ENCODE results near the gene KXD1. TPM values are rescaled to one million over a fixed set of nuclear protein-coding genes. Genes with fewer than 3 reads are reported as not detected.

KXD1 gene
- total RNA-seq, 2 experiments from 2014 or later, result 86.7 TPM

DNA sequence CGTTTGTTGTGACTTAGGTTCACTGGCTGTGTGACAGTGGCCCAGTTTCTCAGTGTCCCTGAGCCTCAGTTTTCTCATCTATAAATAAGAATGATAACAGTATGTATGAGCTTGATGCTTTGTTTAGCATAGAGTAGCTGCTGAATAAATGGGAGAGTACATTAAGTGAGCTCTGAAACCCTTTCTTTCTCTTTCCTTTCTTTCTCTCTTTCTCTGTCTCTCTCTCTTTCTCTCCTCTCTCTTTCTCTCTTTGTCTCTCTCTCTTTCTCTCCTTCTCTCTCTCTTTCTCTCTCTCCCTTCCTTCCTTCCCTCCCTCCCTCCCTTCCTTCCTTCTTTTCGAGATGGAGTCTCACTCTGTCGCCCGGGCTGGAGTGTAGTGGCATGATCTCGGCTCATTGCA lies 2.0 kb downstream of the KXD1 start:
- Mint-ChIP-seq H3K27me3 (ENCODE audit: low read depth) (no peaks in the 10 kb centered on the region), H3K4me3 (peak overlapping the region; percentile 93), H3K9me3 (no peaks in the 10 kb centered on the region), H3K4me1 (ENCODE audit: low read depth) (peaks cover 24% of the 10 kb centered on the region), H3K27ac (peak overlapping the region; percentile 46), H3K36me3 (ENCODE audit: low read depth) (peaks cover 15% of the 10 kb centered on the region)
- CTCF ChIA-PET, result interaction anchor here (3.7 to 5.0 kb wide), 2 partner anchors 16 to 39 kb away, joined by 12 to 26 read pairs; partner anchors contain the start of genes ELL and FKBP8
- intact Hi-C loops (cut with micrococcal nuclease), result no loop called here
- DNase-seq, result no peak

DNA sequence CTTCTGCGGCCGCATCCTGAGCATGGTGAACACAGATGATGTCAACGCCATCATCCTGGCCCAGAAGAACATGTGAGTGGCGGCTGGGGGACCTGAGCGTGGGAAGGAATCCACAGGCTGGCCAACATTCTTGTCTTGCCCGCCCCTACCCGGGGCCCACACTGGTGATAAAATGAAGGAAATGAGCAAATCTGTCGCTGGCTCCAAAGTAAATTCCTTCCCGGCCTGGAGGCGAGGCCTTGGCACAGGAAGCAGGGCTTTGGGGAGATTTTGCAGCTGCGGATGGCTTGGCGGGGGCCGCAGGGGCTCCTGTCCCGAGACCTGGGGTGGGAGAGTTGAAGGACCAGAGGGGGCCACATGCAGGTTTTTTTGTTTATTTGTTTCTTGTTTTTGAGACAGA lies 4.4 kb downstream of the KXD1 start:
- H3K27ac Mint-ChIP-seq, result no peak overlapping the region
- no peak overlapping the region for H3K4me3 Mint-ChIP-seq
- H3K36me3 Mint-ChIP-seq (ENCODE audit: low read depth), result peaks cover 20% of the 10 kb centered on the region
- CTCF ChIA-PET, result no interaction called here
- no peak for DNase-seq
- no peaks in the 10 kb centered on the region for H3K9me3 Mint-ChIP-seq
- peaks cover 24% of the 10 kb centered on the region for H3K4me1 Mint-ChIP-seq (ENCODE audit: low read depth)
- H3K27me3 Mint-ChIP-seq (ENCODE audit: low read depth), result no peaks in the 10 kb centered on the region
- intact Hi-C loops (cut with micrococcal nuclease), result no loop called here

DNA sequence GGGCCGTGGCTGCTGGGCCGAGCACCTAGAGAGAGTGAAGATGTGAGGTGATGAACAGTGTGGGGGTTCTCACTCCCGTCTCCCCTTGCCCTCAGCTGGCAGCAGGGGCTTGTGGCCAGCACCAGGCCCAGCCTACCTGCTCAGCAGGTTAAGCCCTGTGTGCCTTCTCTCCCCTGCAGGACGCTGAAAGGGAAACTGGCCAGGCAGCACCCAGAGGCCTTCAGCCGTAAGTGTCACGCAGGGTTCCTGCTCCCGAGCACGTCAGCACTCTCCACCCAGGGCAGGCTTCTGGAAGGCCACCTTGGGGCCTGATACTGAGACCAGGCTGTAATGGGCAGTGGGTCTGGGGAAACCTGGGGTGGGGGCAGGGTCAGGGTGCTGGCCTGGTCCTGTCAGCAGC lies 9.3 kb downstream of the KXD1 start:
- CTCF ChIA-PET, result no interaction called here

DNA sequence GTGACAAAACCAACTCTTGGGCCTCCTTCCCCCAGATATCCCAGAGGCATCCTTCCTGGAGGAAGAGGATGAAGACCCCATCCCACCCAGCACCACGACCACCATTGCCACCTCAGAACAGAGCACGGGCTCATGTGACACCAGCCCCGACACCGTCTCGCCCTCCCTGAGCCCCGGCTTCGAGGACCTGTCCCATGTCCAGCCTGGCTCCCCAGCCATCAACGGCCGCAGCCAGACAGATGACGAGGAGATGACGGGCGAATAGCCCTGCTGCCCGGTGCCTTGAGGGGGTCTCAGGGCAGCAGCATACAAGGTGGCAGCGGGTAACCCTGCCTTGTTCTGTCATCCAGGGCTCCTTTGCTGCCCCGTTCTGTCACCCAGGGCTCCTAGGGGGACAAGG lies 10.7 kb downstream of the KXD1 start:
- Mint-ChIP-seq H3K36me3 (ENCODE audit: low read depth) (peaks cover 54% of the 10 kb centered on the region), H3K4me3 (no peak overlapping the region), H3K27ac (peak overlapping the region; percentile 18), H3K9me3 (no peaks in the 10 kb centered on the region), H3K4me1 (ENCODE audit: low read depth) (peaks cover 15% of the 10 kb centered on the region), H3K27me3 (ENCODE audit: low read depth) (no peaks in the 10 kb centered on the region)
- intact Hi-C loops (cut with micrococcal nuclease), result no loop called here
- CTCF ChIA-PET, result interaction anchor here (0.6 kb wide), 1 partner anchor 28 kb away, joined by 3 read pairs; no protein-coding TSS in a partner anchor
- DNase-seq, result no peak

More for the DNA sequence above, 9.3 kb downstream of the KXD1 start:
- peaks cover 3% of the 10 kb centered on the region for H3K4me1 Mint-ChIP-seq (ENCODE audit: low read depth)
- no peak overlapping the region for H3K27ac Mint-ChIP-seq
- H3K4me3 Mint-ChIP-seq, result no peak overlapping the region
- no peaks in the 10 kb centered on the region for H3K27me3 Mint-ChIP-seq (ENCODE audit: low read depth)
- peaks cover 45% of the 10 kb centered on the region for H3K36me3 Mint-ChIP-seq (ENCODE audit: low read depth)
- DNase-seq, result no peak
- intact Hi-C loops (cut with micrococcal nuclease), result no loop called here
- H3K9me3 Mint-ChIP-seq, result no peaks in the 10 kb centered on the region

DNA sequence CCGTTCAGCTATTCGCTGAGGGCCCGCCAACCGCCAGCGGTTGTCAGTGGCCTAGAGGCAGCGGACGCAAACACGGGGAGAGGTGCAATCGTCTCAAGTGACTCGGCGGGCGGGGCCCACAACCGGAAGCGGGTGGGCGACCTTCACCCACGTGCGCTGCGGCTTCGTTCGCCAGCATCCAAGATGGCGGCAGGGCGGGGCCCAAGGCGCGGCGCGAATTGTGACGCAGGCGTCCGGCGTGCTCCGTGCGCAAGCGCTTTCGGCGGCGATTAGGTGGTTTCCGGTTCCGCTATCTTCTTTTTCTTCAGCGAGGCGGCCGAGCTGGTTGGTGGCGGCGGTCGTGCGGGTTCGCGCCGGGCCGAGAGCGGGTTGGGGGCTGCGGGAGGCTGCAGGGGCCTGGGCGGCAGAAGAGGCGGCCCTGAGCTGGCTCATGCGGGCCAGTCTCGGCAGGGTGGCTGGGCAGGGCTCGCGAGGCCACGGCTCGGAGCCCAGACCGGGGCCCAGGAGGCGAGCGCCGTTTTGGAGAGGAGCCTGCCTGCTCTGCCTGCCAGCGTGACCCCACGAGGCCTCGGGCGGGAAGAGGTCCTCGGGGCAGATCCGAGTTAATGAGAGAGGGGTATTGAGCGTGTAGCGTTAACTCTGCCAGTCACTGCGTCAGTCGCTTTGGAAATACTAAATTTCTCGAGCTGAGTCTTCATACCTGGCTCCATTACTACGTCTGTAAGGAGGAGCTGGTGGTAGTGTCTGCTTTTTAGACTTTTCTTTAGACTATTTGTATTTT lies 14.1 kb downstream of the KXD1 start, which contains the start of gene UBA52:
UBA52 (plus strand) TSS at position 294 of the 781 bp plus-strand sequence. CDS start 1,444 bp downstream, outside the sequence.
- Mint-ChIP-seq H3K27me3 (ENCODE audit: low read depth) (no peaks in the 10 kb centered on the region), H3K4me3 (peak within 1 kb of the TSS; percentile 90), H3K36me3 (ENCODE audit: low read depth) (peaks cover 65% of the 10 kb centered on the region), H3K27ac (peak within 1 kb of the TSS; percentile 93), H3K9me3 (no peaks in the 10 kb centered on the region), H3K4me1 (ENCODE audit: low read depth) (peaks cover 30% of the 10 kb centered on the region)
- intact Hi-C loops (cut with micrococcal nuclease), result loop anchor here (1.0 to 5.0 kb wide), 9 partner anchors 14 to 886 kb away; partner anchors contain the start of genes COPE, DDX49, ELL and KXD1
- CTCF ChIA-PET, result interaction anchor here (0.6 to 4.4 kb wide), 6 partner anchors 14 to 497 kb away, joined by 3 to 39 read pairs (median 3); partner anchors contain the start of genes ELL, REX1BD and SSBP4
- DNase-seq, result peak; percentile 99

DNA sequence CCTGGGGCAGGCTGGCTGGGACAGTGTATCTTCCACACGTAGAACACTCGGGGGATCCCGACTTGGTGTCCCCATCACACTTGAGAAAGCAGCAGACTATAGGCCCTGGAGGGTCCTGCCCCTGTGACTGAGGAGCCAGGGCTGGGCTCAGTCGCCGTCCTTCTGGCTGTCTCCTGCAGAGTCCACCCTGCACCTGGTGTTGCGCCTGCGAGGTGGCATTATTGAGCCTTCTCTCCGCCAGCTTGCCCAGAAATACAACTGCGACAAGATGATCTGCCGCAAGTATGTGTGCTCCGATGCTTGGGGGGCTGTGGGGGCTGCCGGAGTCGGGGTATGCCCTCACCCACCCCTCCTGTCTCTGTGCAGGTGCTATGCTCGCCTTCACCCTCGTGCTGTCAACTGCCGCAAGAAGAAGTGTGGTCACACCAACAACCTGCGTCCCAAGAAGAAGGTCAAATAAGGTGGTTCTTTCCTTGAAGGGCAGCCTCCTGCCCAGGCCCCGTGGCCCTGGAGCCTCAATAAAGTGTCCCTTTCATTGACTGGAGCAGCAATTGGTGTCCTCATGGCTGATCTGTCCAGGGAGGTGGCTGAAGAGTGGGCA lies 17.1 kb downstream of the KXD1 start:
- no peak for DNase-seq
- peaks cover 30% of the 10 kb centered on the region for H3K4me1 Mint-ChIP-seq (ENCODE audit: low read depth)
- peak overlapping the region; percentile 19 for H3K4me3 Mint-ChIP-seq
- no peaks in the 10 kb centered on the region for H3K9me3 Mint-ChIP-seq
- intact Hi-C loops (cut with micrococcal nuclease), result loop anchor here (5.0 kb wide), 3 partner anchors 97 to 883 kb away; partner anchors contain the start of gene UPF1
- no peaks in the 10 kb centered on the region for H3K27me3 Mint-ChIP-seq (ENCODE audit: low read depth)
- H3K36me3 Mint-ChIP-seq (ENCODE audit: low read depth), result peaks cover 49% of the 10 kb centered on the region
- H3K27ac Mint-ChIP-seq, result no peak overlapping the region
- CTCF ChIA-PET, result no interaction called here

DNA sequence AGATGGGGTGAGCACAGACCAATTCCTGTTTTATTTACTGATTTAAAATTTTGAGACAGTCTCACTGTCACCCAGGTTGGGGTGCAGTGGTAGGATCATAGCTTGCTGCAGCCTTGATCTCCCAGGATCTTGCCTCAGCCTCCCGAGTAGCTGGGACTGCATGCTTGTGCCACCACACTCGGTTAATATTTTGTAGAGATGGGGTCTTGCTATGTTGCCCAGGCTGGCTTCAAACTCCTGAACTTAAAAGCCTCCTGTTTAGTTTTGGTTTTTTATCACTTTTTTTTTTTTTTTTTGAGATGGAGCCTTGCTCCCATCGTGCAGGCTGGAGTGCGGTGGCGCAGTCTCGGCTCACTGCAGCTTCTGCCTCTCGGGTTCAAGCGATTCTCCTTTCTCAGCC lies 18.7 kb downstream of the KXD1 start:
- Mint-ChIP-seq H3K4me1 (ENCODE audit: low read depth) (peaks cover 27% of the 10 kb centered on the region), H3K9me3 (no peaks in the 10 kb centered on the region)

DNA sequence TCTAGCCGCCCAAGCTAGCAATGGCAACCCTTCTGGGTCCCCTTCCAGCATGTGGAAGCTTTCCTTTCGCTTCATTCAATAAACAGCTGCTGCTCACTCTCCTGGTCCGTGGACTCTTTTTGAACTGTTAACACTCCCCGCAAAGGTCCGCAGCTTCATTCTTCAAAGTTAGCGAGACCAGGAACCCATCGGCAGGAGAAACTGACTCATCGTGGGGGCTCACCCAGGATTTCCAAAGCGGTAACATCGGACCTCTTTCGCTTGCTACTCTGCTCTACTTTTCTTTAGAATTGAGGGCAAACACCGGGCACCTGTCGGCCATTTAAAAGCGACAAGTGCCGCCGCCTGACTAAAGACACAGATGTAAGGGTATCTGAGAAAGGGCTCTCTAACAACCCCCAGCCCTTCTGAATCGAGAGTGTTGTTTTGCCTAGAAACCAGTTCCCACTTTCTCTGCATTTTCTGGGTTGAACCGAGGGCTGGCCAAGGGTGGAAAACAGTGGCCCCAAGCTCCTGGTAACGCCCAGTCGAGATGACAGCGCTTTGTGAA lies 19.8 kb downstream of the KXD1 start:
- H3K4me1 Mint-ChIP-seq (ENCODE audit: low read depth), result peaks cover 24% of the 10 kb centered on the region
- H3K27ac Mint-ChIP-seq, result no peak overlapping the region
- no peak overlapping the region for H3K4me3 Mint-ChIP-seq
- DNase-seq, result no peak
- intact Hi-C loops (cut with micrococcal nuclease), result no loop called here
- CTCF ChIA-PET, result interaction anchor here (0.7 to 2.4 kb wide), 2 partner anchors 11 to 70 kb away, joined by 3 to 14 read pairs; partner anchors contain the start of gene REX1BD
- no peaks in the 10 kb centered on the region for H3K9me3 Mint-ChIP-seq
- peaks cover 41% of the 10 kb centered on the region for H3K36me3 Mint-ChIP-seq (ENCODE audit: low read depth)
- H3K27me3 Mint-ChIP-seq (ENCODE audit: low read depth), result no peaks in the 10 kb centered on the region

More for the DNA sequence above, 18.7 kb downstream of the KXD1 start:
- no peak overlapping the region for H3K27ac Mint-ChIP-seq
- CTCF ChIA-PET, result interaction anchor here (0.8 to 2.4 kb wide), 3 partner anchors 12 to 57 kb away, joined by 3 to 14 read pairs (median 3); partner anchors contain the start of gene REX1BD
- DNase-seq, result no peak
- H3K27me3 Mint-ChIP-seq (ENCODE audit: low read depth), result no peaks in the 10 kb centered on the region
- intact Hi-C loops (cut with micrococcal nuclease), result no loop called here
- peaks cover 47% of the 10 kb centered on the region for H3K36me3 Mint-ChIP-seq (ENCODE audit: low read depth)
- no peak overlapping the region for H3K4me3 Mint-ChIP-seq

DNA sequence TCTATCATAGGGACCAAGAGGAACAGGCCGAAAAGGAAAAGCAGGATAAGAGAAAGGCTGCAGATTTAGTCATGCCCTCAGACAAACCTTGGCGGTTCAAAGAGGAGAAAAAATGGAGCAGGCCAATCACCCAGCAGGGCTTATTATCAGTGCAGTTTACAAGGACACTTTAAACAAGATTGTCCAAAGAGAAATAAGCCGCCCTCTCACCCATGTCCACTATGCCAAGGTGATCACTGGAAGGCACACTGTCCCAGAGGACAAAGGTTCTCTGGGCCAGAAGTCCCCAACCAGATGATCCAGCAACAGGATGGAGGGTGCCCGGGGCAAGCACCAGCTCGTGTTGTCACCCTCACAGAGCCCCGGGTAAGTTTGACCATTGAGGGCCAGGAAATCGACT lies 22.6 kb downstream of the KXD1 start:
- Mint-ChIP-seq H3K4me1 (ENCODE audit: low read depth) (peaks cover 4% of the 10 kb centered on the region), H3K9me3 (no peaks in the 10 kb centered on the region), H3K4me3 (no peak overlapping the region), H3K27ac (no peak overlapping the region), H3K27me3 (ENCODE audit: low read depth) (no peaks in the 10 kb centered on the region), H3K36me3 (ENCODE audit: low read depth) (peaks cover 15% of the 10 kb centered on the region)
- CTCF ChIA-PET, result no interaction called here
- intact Hi-C loops (cut with micrococcal nuclease), result no loop called here
- no peak for DNase-seq

DNA sequence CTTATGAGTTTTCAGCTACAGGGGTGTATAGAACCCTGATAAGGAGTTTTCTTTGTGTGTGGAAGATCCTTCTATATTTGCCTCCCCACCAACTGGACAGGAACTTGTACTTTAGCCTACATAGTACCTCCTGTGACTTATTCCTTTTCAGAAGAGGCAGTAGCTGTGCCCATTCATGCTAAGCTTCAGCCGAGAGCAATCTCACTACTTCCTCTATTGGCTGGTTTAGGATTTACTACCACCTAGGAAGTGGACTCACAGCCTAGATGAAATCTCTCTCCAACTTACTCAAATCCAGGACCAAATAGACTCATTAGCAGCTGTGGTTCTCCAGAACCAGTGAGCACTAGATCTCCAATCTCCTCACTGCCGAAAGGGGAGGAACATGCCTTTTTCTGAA lies 28.6 kb downstream of the KXD1 start:
- intact Hi-C loops (cut with micrococcal nuclease), result loop anchor here (5.0 kb wide), 1 partner anchor 134 kb away; no protein-coding TSS in a partner anchor
- H3K27me3 Mint-ChIP-seq (ENCODE audit: low read depth), result no peaks in the 10 kb centered on the region
- peaks cover 5% of the 10 kb centered on the region for H3K36me3 Mint-ChIP-seq (ENCODE audit: low read depth)
- H3K4me3 Mint-ChIP-seq, result no peak overlapping the region
- no peak for DNase-seq
- H3K9me3 Mint-ChIP-seq, result no peaks in the 10 kb centered on the region
- CTCF ChIA-PET, result interaction anchor here (0.6 to 1.5 kb wide), 3 partner anchors 15 to 125 kb away, joined by 3 read pairs; partner anchors contain the start of gene UBA52
- H3K4me1 Mint-ChIP-seq (ENCODE audit: low read depth), result peaks cover 23% of the 10 kb centered on the region
- no peak overlapping the region for H3K27ac Mint-ChIP-seq

DNA sequence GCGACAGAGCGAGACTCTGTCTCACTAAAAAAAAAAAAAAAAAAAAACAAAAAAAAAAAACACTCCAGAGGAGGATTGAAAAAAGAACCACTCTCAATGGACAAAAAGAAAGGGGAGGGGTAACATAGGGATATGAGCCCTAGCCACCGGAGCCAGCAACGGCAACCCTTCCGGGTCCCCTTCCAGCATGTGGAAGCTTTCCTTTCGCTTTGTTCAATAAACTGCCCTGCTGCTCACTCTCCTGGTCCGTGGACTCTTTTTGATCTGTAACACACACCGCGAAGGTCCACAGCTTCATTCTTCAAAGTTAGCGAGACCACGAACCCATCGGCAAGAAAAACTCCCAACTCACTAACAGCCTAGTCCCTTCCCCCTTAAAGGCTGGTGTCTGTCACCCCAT lies 29.9 kb downstream of the KXD1 start:
- intact Hi-C loops (cut with micrococcal nuclease), result loop anchor here (5.0 kb wide), 1 partner anchor 135 kb away; no protein-coding TSS in a partner anchor
- no peaks in the 10 kb centered on the region for H3K9me3 Mint-ChIP-seq
- no peak overlapping the region for H3K4me3 Mint-ChIP-seq
- peaks cover 25% of the 10 kb centered on the region for H3K4me1 Mint-ChIP-seq (ENCODE audit: low read depth)
- no peak overlapping the region for H3K27ac Mint-ChIP-seq
- H3K27me3 Mint-ChIP-seq (ENCODE audit: low read depth), result no peaks in the 10 kb centered on the region
- no peak for DNase-seq
- CTCF ChIA-PET, result interaction anchor here (0.9 to 4.4 kb wide), 10 partner anchors 9 to 332 kb away, joined by 3 to 39 read pairs (median 6); partner anchors contain the start of genes COPE, DDX49, ELL and KXD1
- peaks cover 6% of the 10 kb centered on the region for H3K36me3 Mint-ChIP-seq (ENCODE audit: low read depth)
